Stimulated activated CD8-positive, alpha-beta memory T cell treated with anti-CD3 and anti-CD28 coated beads, Interleukin-7, amount 100 ng/mL, for 24 hours (primary cell): ENCODE measurements around the gene CFAP46.
"Not testable (repeated sequence)": the region's sequence is repeated elsewhere in the genome, so short reads cannot be mapped to it uniquely, and the experiment has no call there.

Experiments used
- DNase-seq: peaks from one replicate; pipeline ENCODE4 v3.0.0-alpha.2; 2020; ENCODE audit warnings: low read depth

CFAP46 gene

GRCh38 chr10:132786884-132787494 lies 155.4 kb downstream of the CFAP46 start:
- no peak for DNase-seq

GRCh38 chr10:132786476-132786883 lies 155.9 kb downstream of the CFAP46 start:
- no peak for DNase-seq

- DNase-seq = no peak
Measured at GRCh38 chr10:132785723-132786475, 156.5 kb downstream of the CFAP46 start, which contains the start of gene NKX6-2. NKX6-2 (minus strand) TSS chr10:132786147; CDS start chr10:132785948, 199 bp downstream.

- DNase-seq = no peak
Measured at GRCh38 chr10:132784866-132785722, 157.3 kb downstream of the CFAP46 start.

GRCh38 chr10:132783940-132784865 lies 158.2 kb downstream of the CFAP46 start:
- no peak for DNase-seq

GRCh38 chr10:132783165-132783939 lies 159.0 kb downstream of the CFAP46 start:
- no peak for DNase-seq

- DNase-seq = no peak
Measured at GRCh38 chr10:132781556-132781955, 160.8 kb downstream of the CFAP46 start.

GRCh38 chr10:132780356-132780755 lies 162.0 kb downstream of the CFAP46 start:
- DNase-seq = no peak

GRCh38 chr10:132779549-132780294 lies 162.6 kb downstream of the CFAP46 start:
- DNase-seq = no peak

- DNase-seq = no peak
Measured at GRCh38 chr10:132777441-132777840, 164.9 kb downstream of the CFAP46 start.

- DNase-seq = no peak
Measured at GRCh38 chr10:132776821-132777220, 165.5 kb downstream of the CFAP46 start.

GRCh38 chr10:132776186-132776585 lies 166.2 kb downstream of the CFAP46 start:
- no peak for DNase-seq

GRCh38 chr10:132774902-132775863 lies 167.2 kb downstream of the CFAP46 start:
- DNase-seq = no peak

- no peak for DNase-seq
Measured at GRCh38 chr10:132774181-132774901, 168.0 kb downstream of the CFAP46 start.

- not testable (repeated sequence) for DNase-seq
Measured at GRCh38 chr10:132772816-132773215, 169.6 kb downstream of the CFAP46 start.

GRCh38 chr10:132770061-132771021 lies 172.0 kb downstream of the CFAP46 start:
- no peak for DNase-seq
